UCSD-AML1 (cell line): ENCODE results near the gene MRGPRG.

Source experiments
- DNase-seq: peaks from one replicate; lab custom pipeline; 2025; ENCODE audit not compliant: unreplicated experiment; lab: John Stamatoyannopoulos, UW

MRGPRG gene

GRCh38 chr11:3225826-3226750 is 7.5 kb upstream of the MRGPRG start:
- no peak for DNase-seq

DNA sequence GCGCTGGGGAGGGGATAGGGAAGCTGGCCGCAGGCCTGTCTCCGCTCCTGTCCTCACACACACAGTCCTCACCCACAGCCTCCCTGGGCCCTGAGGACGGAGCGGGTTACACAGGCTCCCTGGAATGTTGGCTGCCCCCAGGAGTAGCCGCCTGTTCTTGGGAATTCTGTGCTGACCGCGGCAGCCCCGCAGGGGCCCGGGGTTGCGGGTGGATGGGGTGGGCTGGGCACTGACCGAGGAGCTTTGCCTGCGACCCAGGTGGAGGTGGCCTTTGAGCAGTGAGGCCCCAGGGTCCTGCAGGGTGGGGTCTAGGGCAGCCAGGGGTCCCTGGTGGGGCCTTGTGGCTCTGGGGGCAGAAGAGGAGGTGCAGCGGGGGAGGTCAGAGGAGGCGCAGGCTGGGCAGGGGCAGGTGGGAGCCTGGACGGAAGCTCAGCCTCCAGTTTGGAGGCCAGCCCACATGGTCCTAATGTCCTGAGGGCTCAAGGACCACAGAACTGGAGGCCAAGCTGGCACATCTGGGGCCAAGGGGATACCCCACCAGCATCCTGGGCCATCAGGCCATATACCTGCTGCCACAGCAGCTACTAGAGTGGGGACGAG is 6.6 kb upstream of the MRGPRG start:
- DNase-seq = no peak

GRCh38 chr11:3224401-3225057 is 5.9 kb upstream of the MRGPRG start:
- no peak for DNase-seq

GRCh38 chr11:3223932-3224381 is 5.3 kb upstream of the MRGPRG start:
- DNase-seq = no peak

DNA sequence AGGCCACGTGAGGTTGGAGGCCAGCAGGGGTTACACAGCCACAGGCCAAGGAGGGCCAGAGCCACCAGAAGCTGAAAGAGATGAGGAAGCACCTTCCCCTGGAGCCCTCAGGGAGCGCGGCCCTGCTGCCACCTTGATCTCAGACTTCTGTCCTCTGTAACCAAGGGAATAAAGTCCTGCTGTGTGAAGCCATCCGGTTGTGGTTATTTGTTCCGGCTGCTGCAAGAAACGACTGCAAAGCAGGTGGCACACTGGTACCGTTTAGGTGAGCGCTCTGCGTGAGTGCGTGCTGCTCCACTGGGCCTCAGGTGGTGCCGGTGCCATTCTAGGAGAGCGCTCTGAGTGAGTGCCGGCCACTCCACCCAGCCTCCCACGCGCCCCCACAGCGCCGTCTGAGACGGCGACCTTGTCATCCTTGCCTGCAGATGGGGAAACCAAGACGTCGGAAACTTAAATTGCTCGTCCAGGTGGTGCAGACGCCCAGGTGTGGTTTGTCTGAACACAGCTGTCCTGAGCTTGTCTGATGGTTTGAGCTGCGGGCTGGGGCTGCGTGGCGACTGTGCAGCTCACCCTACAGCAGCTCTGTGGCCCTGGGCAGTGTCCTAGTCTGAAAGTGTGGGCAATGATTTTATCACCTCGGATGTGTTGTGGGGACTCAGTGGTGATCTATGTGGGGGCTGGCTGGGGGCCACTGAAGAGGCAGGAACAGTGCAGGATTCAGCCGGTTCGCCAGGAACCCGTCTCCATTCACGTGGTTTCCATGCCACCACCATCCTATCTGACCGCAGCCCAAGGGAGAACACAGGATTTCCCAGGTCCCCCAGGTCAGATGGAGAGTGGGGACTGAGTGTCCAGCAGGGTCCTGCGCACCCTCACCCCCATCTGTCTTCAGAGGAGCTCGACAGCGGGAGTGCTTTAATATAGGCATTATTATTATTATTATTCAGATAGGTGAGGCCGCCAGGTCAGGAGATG is 4.6 kb upstream of the MRGPRG start:
- peak; percentile 60 for DNase-seq

DNA sequence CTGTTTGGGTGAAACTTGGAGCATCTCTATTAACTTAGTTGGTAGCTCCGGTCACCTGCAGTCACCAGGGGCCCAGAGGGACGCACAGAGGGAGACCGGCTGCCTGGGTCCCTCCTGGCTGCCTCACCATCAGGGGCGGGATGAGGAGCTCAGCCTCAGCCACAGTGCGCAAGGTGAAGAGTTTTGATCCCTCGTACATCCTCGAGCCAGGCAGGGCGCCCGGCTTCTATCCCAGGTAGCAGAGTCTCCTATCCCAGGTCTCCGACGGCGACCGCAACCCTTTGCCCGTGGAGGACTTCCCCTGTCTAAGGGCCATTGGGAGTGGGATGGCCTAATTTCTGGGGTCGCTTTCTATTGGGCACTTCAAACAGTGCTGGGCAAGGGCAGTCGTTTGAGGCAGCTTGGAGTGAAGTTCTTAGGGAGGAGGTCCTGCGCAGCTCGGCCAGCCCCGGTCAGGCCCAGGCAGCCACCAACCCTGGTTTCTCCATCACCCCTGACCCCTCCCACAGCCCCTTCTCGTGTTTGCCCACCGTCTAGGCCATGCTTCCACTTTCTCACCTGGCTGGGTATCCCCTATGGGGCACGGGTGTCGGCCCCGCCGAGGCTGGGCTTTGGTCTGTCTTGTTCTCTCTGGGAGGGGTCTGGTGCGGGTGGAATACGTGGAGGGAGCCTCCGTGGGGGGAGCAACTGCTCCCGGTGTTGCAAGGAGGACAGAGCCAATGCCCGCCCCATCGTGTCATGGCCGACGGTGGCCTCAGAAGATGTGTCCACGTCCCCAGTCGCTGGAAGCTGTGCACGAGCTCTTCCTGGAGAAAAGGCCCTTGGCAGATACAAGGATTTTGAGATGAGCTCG is 3.6 kb upstream of the MRGPRG start:
- no peak for DNase-seq

DNA sequence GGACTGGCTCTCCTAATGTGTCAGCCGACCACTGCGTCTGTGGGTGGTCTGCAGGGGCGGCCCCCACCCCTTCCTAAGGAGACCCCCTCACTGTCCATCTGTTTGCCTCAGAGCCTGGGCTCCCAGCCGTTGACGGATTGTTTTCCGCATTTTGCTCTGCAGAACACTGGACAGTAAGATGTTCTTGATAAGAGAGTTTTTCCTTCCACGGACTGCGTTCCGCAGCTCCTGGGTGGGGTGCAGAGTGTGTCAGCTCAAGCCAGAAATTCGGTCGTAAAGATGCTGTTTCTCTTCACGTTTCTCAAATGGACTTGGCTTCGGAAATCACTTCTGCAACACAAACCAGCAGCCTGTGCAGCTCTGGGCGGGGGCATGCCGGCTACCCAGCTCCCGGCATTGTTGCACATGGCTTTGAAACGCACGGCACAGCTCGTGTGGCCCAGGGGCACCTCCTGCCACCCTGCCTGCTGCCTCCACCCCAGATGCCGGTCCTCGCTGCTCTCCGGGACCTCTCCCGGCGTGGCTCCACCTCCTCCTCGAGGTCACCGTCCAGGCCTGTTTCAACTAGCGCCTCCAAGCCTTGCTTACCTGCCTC is 2.9 kb upstream of the MRGPRG start:
- DNase-seq = no peak

DNA sequence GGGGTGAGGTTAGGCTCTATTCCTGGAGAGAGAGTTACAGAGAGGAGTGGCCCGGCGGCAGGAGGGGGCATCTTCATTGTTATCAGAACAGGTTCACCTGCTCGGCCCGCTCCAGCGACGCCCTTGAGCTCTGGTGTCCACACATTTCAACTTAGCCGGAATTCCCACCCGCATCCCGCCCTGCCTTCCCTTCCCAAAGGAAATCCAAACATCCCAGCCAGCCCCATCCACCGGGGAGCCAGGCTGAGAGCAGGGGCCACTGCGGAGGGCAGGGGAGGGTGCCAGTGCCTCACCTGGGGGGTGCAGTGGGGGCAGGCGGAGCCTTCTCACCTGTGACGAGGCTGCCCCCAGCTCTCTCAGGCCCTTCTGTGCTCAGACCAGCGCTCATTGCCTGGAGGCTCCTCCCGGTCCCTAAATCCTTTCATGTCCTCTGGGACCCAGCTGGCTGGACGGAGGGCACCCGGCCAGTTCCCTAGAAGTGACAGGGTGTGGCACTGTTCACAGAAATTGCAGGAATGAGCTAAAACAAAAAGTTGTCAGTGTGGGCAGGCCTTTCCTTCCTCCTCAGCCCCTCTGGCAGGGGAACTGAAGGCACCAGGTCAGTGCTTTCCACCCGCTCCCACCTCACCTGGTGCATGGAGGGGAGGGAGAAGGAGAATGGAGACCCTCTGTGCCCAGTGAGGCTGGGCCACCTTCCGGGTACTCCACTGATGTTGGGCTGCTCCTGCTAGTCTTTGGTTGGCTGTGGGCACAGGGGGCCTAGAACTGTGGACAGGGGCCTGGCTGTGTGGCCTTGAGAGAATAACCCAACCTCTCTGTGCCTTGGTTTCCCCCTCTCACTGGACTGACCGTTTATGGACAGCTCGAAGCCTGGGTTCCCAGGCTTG is 2.2 kb upstream of the MRGPRG start:
- DNase-seq = no peak

GRCh38 chr11:3220101-3220500 is 1.5 kb upstream of the MRGPRG start:
- no peak for DNase-seq

DNA sequence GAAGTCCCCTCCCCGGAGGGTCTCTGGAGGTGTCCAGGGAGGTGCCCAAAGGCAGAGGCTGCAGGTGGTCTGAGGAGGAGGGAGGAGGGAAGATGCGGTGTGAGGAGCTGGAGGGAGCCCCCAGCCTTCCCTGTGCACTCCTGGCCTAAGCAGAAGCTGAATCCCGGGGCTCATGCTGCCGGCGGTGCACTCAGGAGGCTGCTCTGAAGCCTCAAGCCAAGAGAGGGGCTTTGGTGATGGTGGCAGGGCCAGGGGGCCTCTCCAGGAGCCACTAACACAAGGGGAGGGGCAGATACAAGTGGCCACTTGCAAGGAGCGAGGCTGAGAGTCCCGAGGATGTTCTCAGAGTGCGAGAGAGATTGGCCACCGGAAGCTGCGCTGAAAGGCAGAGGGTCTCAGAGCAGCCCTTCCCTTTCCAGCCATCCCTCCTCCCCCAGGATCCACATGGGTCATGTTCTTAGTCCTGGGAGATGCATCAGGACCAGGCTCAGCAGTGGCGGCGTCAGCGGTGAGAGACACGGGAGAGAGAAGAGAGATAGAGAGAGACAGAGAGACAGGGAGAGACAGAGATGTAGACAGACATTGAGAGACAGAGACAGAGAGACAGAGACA is 774 bp upstream of the MRGPRG start:
- no peak for DNase-seq

- DNase-seq = no peak
These were observed 663 bp downstream of the MRGPRG start for GRCh38 chr11:3217818-3218482.

GRCh38 chr11:3216027-3216525 is 2.5 kb downstream of the MRGPRG start:
- no peak for DNase-seq

- DNase-seq = no peak
These were observed 3.1 kb downstream of the MRGPRG start for GRCh38 chr11:3215346-3216026.

DNA sequence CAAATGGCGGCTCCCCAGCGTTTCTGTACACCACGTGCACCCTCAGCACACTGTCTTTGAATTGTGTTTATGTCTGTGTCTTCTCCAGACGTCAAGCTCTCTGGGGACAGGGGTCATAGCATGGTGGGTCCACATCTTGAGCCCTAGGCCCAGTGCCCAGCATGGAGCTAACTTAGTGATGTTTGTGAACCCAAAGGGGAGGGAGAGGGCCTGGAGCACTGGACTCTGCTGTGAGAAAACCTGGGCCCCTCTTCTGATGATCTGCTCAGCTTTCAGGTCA is 4.3 kb downstream of the MRGPRG start:
- no peak for DNase-seq

GRCh38 chr11:3213659-3214419 is 4.8 kb downstream of the MRGPRG start:
- DNase-seq = no peak

DNA sequence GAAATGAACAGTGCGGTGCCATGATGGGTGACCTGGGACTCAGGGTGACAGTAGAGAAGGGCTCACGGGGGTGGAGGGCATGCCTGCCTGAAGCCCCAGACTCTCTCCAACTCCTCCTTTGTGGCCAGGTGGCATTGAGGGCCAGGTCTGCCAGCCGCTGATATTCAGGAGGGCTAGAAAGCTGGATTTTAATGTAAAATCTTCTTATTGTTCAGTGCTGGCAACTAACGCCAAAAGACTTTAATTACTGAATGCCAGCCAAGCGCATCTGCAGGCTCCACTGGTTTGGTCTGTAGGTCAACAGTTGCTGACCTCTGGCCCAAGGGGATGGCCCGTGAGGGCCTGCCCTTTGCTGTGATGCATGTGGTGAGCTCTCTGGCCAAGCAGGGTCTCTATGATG is 10.3 kb downstream of the MRGPRG start:
- no peak for DNase-seq
